Measurements from ENCODE around the gene VEPH1. TPM values are rescaled to one million over a fixed set of nuclear protein-coding genes. Genes with fewer than 3 reads are reported as not detected.

The VEPH1 gene
- total RNA-seq, 1 experiment from 2014 or later, result 25.0 TPM

- DNase-seq (ENCODE audit: low spot score), result no peak
Measured at GRCh38 chr3:157388976-157389375, 114.2 kb downstream of the VEPH1 start.

GRCh38 chr3:157387708-157388435 is 115.3 kb downstream of the VEPH1 start:
- no peak for DNase-seq (ENCODE audit: low spot score)

- DNase-seq (ENCODE audit: low spot score), result no peak
Measured at GRCh38 chr3:157384491-157384890, 118.7 kb downstream of the VEPH1 start.

GRCh38 chr3:157384031-157384430 is 119.2 kb downstream of the VEPH1 start:
- no peak for DNase-seq (ENCODE audit: low spot score)

GRCh38 chr3:157381606-157382005 is 121.6 kb downstream of the VEPH1 start:
- no peak for DNase-seq (ENCODE audit: low spot score)

GRCh38 chr3:157379525-157380140 is 123.6 kb downstream of the VEPH1 start:
- DNase-seq (ENCODE audit: low spot score), result no peak

GRCh38 chr3:157376603-157377300 is 126.5 kb downstream of the VEPH1 start:
- no peak for DNase-seq (ENCODE audit: low spot score)

GRCh38 chr3:157375342-157375986 is 127.8 kb downstream of the VEPH1 start:
- DNase-seq (ENCODE audit: low spot score), result no peak

GRCh38 chr3:157374933-157375332 is 128.3 kb downstream of the VEPH1 start:
- DNase-seq (ENCODE audit: low spot score), result no peak

- no peak for DNase-seq (ENCODE audit: low spot score)
Measured at GRCh38 chr3:157373783-157374182, 129.4 kb downstream of the VEPH1 start.

- DNase-seq (ENCODE audit: low spot score), result no peak
Measured at GRCh38 chr3:157370867-157371266, 132.3 kb downstream of the VEPH1 start.

GRCh38 chr3:157369727-157370421 is 133.3 kb downstream of the VEPH1 start:
- peak; percentile 44 for DNase-seq (ENCODE audit: low spot score)

GRCh38 chr3:157368171-157368570 is 135.0 kb downstream of the VEPH1 start:
- no peak for DNase-seq (ENCODE audit: low spot score)

GRCh38 chr3:157363393-157363792 is 139.8 kb downstream of the VEPH1 start:
- no peak for DNase-seq (ENCODE audit: low spot score)

- no peak for DNase-seq (ENCODE audit: low spot score)
Measured at GRCh38 chr3:157362348-157362747, 140.9 kb downstream of the VEPH1 start.

GRCh38 chr3:157360044-157360443 is 143.2 kb downstream of the VEPH1 start:
- DNase-seq (ENCODE audit: low spot score), result peak; percentile 95

- DNase-seq (ENCODE audit: low spot score), result no peak
Measured at GRCh38 chr3:157356541-157356940, 146.7 kb downstream of the VEPH1 start.

- DNase-seq (ENCODE audit: low spot score), result no peak
Measured at GRCh38 chr3:157355276-157355675, 147.9 kb downstream of the VEPH1 start.

- DNase-seq (ENCODE audit: low spot score), result peak; percentile 52
Measured at GRCh38 chr3:157354722-157355121, 148.5 kb downstream of the VEPH1 start.

GRCh38 chr3:157354254-157354653 is 149.0 kb downstream of the VEPH1 start:
- DNase-seq (ENCODE audit: low spot score), result no peak

GRCh38 chr3:157353652-157354051 is 149.6 kb downstream of the VEPH1 start:
- no peak for DNase-seq (ENCODE audit: low spot score)

GRCh38 chr3:157351981-157352380 is 151.2 kb downstream of the VEPH1 start:
- no peak for DNase-seq (ENCODE audit: low spot score)
